IMR-90 (cell line): ENCODE results near the gene CNTNAP1. TPM values are rescaled to one million over a fixed set of nuclear protein-coding genes. Genes with fewer than 3 reads are reported as not detected.

Experiments
- ATAC-seq: fragments of 200-7000 bp; cut with Tn5 transposase; 2 replicates; pipeline ENCODE4 v1.9.1; 2020; ENCODE audit warnings: low read depth, mild to moderate bottlenecking, moderate library complexity
- BruUV-seq: library from RNA; stranded (reverse); fragments of 400-500 nt; replicated peaks from 2 replicates; lab custom pipeline; 2021; lab: Mats Ljungman, UMichigan
- CTCF ChIA-PET: fragments of 300-600 bp; formaldehyde crosslinking; extraction: SDS; loops from one replicate; lab custom pipeline; 2021; ENCODE audit warnings: antibody characterized with exemption; lab: Yijun Ruan, JAX
- POLR2A ChIA-PET: fragments of 300-600 bp; sonication (Branson Sonifier 250); formaldehyde crosslinking; loops from one replicate; lab custom pipeline; 2022; ENCODE audit warnings: antibody characterized with exemption; ENCODE audit not compliant: unreplicated experiment; lab: Charles Lee
- DNase-seq: peaks from one replicate; pipeline ENCODE4 v3.0.0; 2013
- H2AFZ ChIP-seq: replicated peaks from 2 replicates; pipeline ENCODE3; 2013; ENCODE audit warnings: low read length, mild to moderate bottlenecking; ENCODE audit not compliant: poor library complexity
- H2AK5ac ChIP-seq: 2 replicates; pipeline ENCODE4 v1.6.1; 2013; ENCODE audit warnings: low read depth, low read length, inconsistent platforms
- H2AK9ac ChIP-seq: replicated peaks from 2 replicates; pipeline ENCODE3; 2013; ENCODE audit warnings: mild to moderate bottlenecking, low read depth, low read length, moderate library complexity; ENCODE audit not compliant: poor library complexity
- H2BK120ac ChIP-seq: 2 replicates; pipeline ENCODE4 v1.6.1; 2013; ENCODE audit warnings: low read depth, low read length, inconsistent platforms
- H2BK15ac ChIP-seq: 3 replicates; pipeline ENCODE4 v1.6.1; 2013; ENCODE audit warnings: low read depth, low read length, inconsistent platforms
- H2BK20ac ChIP-seq: 2 replicates; pipeline ENCODE4 v1.6.1; 2013; ENCODE audit warnings: low read depth, mild to moderate bottlenecking, inconsistent platforms, low read length, moderate library complexity
- H2BK5ac ChIP-seq: 2 replicates; pipeline ENCODE4 v1.6.1; 2013; ENCODE audit warnings: mild to moderate bottlenecking, low read depth, low read length, inconsistent platforms; ENCODE audit not compliant: poor library complexity, severe bottlenecking
- H3K14ac ChIP-seq: replicated peaks from 2 replicates; pipeline ENCODE4 v1.6.1; 2013; ENCODE audit warnings: low read depth, low read length, inconsistent platforms
- H3K18ac ChIP-seq: 2 replicates; pipeline ENCODE4 v1.6.1; 2013; ENCODE audit warnings: low read depth, low read length, control low read depth
- H3K23ac ChIP-seq: 2 replicates; pipeline ENCODE4 v1.6.1; 2013; ENCODE audit warnings: low read depth, low read length, inconsistent platforms
- H3K27ac ChIP-seq: 2 replicates; pipeline ENCODE4 v1.5.1; 2013; ENCODE audit warnings: mild to moderate bottlenecking, control low read depth, low read length; ENCODE audit not compliant: insufficient read depth
- H3K27me3 ChIP-seq: 2 replicates; pipeline ENCODE4 v1.6.1; 2013; ENCODE audit warnings: low read length; ENCODE audit not compliant: control insufficient read depth, insufficient read depth
- H3K36me3 ChIP-seq: 2 replicates; pipeline ENCODE4 v1.6.1; 2013; ENCODE audit warnings: low read length, mixed read lengths; ENCODE audit not compliant: control insufficient read depth, insufficient read depth
- H3K4ac ChIP-seq: 2 replicates; pipeline ENCODE4 v1.6.1; 2013; ENCODE audit warnings: low read depth, low read length, inconsistent platforms
- H3K4me1 ChIP-seq: 2 replicates; pipeline ENCODE4 v1.6.1; 2013; ENCODE audit warnings: low read length, mixed read lengths; ENCODE audit not compliant: control insufficient read depth, insufficient read depth
- H3K4me2 ChIP-seq: 2 replicates; pipeline ENCODE4 v1.6.1; 2013; ENCODE audit warnings: low read depth, mild to moderate bottlenecking, control low read depth, low read length, moderate library complexity
- H3K4me3 ChIP-seq: 2 replicates; pipeline ENCODE4 v1.5.1; 2013; ENCODE audit warnings: low read depth, mild to moderate bottlenecking, control low read depth, low read length, moderate library complexity; ENCODE audit not compliant: insufficient read depth
- H3K56ac ChIP-seq: 2 replicates; pipeline ENCODE4 v1.6.1; 2013; ENCODE audit warnings: low read length, inconsistent platforms; ENCODE audit not compliant: insufficient read depth; ENCODE audit errors: extremely low read depth
- H3K79me1 ChIP-seq, 2 experiments: 2 replicates each; pipeline ENCODE4 v1.6.1; 2013; ENCODE audit warnings: low read length in 2 of 2, inconsistent platforms in 1 of 2, low read depth in 1 of 2
- H3K9ac ChIP-seq: 2 replicates; pipeline ENCODE4 v1.6.1; 2013; ENCODE audit warnings: low read depth, low read length, control low read depth
- H3K9me1 ChIP-seq: 2 replicates; pipeline ENCODE4 v1.6.1; 2013; ENCODE audit warnings: low read length, inconsistent platforms; ENCODE audit not compliant: insufficient read depth
- H3K9me3 ChIP-seq: 2 replicates; pipeline ENCODE4 v1.6.1; 2013; ENCODE audit warnings: low read length; ENCODE audit not compliant: control insufficient read depth, insufficient read depth
- H4K20me1 ChIP-seq: 2 replicates; pipeline ENCODE4 v1.6.1; 2013; ENCODE audit warnings: low read length, inconsistent platforms; ENCODE audit not compliant: insufficient read depth
- H4K5ac ChIP-seq: 2 replicates; pipeline ENCODE4 v1.6.1; 2013; ENCODE audit warnings: mild to moderate bottlenecking, low read depth, low read length, control low read depth
- H4K8ac ChIP-seq, 2 experiments: 2 replicates each; pipeline ENCODE4 v1.6.1; 2013; ENCODE audit warnings: low read depth in 2 of 2, low read length in 2 of 2, control low read depth in 1 of 2, inconsistent platforms in 1 of 2
- H4K91ac ChIP-seq: 2 replicates; pipeline ENCODE4 v1.6.1; 2013; ENCODE audit warnings: low read depth, low read length, inconsistent platforms; ENCODE audit not compliant: insufficient read depth
- CEBPB ChIP-seq: IDR thresholded peaks from 2 replicates; pipeline ENCODE4 v1.6.1; 2012; ENCODE audit warnings: low read depth, low read length, improper control_type of control experiment
- CTCF ChIP-seq: conservative IDR thresholded peaks from 2 replicates; pipeline ENCODE4 v1.5.1; 2012; ENCODE audit warnings: mild to moderate bottlenecking, low read depth, low read length, improper control_type of control experiment
- FOS ChIP-seq: fragments of 150-350 bp; IDR thresholded peaks from 2 replicates; pipeline ENCODE4 v1.6.1; 2016; ENCODE audit warnings: low read depth, low read length
- MXI1 ChIP-seq: IDR thresholded peaks from 2 replicates; pipeline ENCODE4 v1.6.1; 2012; ENCODE audit warnings: low read depth, mild to moderate bottlenecking, low read length, moderate library complexity, borderline replicate concordance
- NFE2L2 ChIP-seq: fragments of 150-350 bp; IDR thresholded peaks from 2 replicates; pipeline ENCODE4 v1.6.1; 2016; ENCODE audit warnings: low read depth, mild to moderate bottlenecking, low read length
- RCOR1 ChIP-seq: IDR thresholded peaks from 2 replicates; pipeline ENCODE4 v1.6.1; 2012; ENCODE audit warnings: mild to moderate bottlenecking, low read length, improper control_type of control experiment; ENCODE audit not compliant: insufficient replicate concordance
- WGBS, 2 experiments: methylation state at CpG; one replicate each; pipeline versions ENCODE4 v1.1.5 to v1.1.7; 2013; ENCODE audit warnings: missing lambda C conversion rate in 2 of 2; ENCODE audit not compliant: insufficient read length in 1 of 2; ENCODE audit errors: extremely low coverage in 2 of 2; 5-methylcytosine and 5-hydroxymethylcytosine counted together
- dilution Hi-C: fragments of 300-500 bp; cut with HindIII; formaldehyde crosslinking; loops from one replicate; pipeline ENCODE4 v1.14.3; 2018; ENCODE audit warnings: low sequenced_read_pairs; ENCODE audit not compliant: unreplicated experiment
- in situ Hi-C: fragments of 300-500 bp; cut with MboI; formaldehyde crosslinking; loops from 3 replicates; pipeline ENCODE4 v1.14.3; 2019; ENCODE audit warnings: low sequenced_read_pairs, inconsistent platforms, mixed read lengths
- intact Hi-C: fragments of 100-400 bp; cut with micrococcal nuclease; formaldehyde crosslinking; loops from 2 replicates; pipeline ENCODE4 v1.10.0; 2022
- polyA plus RNA-seq, 3 experiments: library from polyadenylated mRNA; depleted of rRNA; stranded (reverse); fragments of >200 nt; gene quantifications; 2 replicates each; pipeline ENCODE4 v1.2.3, GENCODE V29; 2012; ENCODE audit warnings: low replicate concordance in 1 of 3
- total RNA-seq: library from RNA; depleted of rRNA; stranded (reverse); fragments of >200 nt; gene quantifications from 2 replicates; pipeline ENCODE4 v1.2.3, GENCODE V29; 2012
- TF ChIP-seq, protein P1 (sequence below): fragments of 150-350 bp; IDR thresholded peaks from 2 replicates; pipeline ENCODE4 v1.6.1; 2017; ENCODE audit warnings: mild to moderate bottlenecking, antibody characterized with exemption, low read length, low read depth

CNTNAP1 gene
- total and polyA plus RNA-seq, 2 of the 4 experiments (the other 2 are of a cell fraction) = 12.2 to 72.2 TPM

DNA sequence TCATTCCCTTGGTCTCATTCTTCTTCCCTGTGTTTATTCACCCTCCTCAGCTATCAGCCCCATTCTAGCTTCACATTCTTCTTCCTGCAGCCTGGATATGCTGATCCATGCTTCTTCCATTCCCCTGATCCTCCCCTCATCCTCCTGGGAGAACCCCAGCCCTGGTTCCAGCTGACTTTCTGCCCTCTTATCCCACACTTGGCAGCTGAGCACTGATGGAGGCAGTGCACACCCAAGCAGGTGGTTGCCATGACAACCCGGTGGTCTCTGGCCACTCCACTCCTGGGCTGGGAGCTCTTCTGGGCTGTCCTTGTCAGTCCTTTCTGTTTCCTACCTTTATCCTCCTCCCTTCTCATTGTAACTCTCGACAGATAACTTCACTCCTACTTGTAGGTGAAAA is 40.0 kb upstream of the CNTNAP1 start:
- no peaks in the 10 kb centered on the region for H3K79me1 ChIP-seq
- H4K5ac ChIP-seq = no peak overlapping the region
- H3K23ac ChIP-seq = peak overlapping the region; percentile 2; the same call in 1 of the 2 replicates
- H2AK9ac ChIP-seq = no peak overlapping the region
- no peak overlapping the region for H2AFZ ChIP-seq
- no peak for ATAC-seq
- H4K91ac ChIP-seq = no peak overlapping the region
- no peak overlapping the region for H4K8ac ChIP-seq
- in situ Hi-C loops (no loop called here), intact Hi-C loops (no loop called here), dilution Hi-C loops (no loop called here)
- ChIA-PET CTCF (no interaction called here), POLR2A (no interaction called here)
- H3K27ac ChIP-seq = no peak overlapping the region
- H2BK5ac ChIP-seq = no peak overlapping the region
- no peak overlapping the region for H2BK15ac ChIP-seq
- no peaks in the 10 kb centered on the region for H3K36me3 ChIP-seq
- H3K14ac ChIP-seq = no peak overlapping the region
- no peak overlapping the region for H2BK20ac ChIP-seq
- no peak overlapping the region for H2BK120ac ChIP-seq
- H3K4me2 ChIP-seq = no peak overlapping the region
- no TSS peak for BruUV-seq
- H3K27me3 ChIP-seq = peaks cover 46% of the 10 kb centered on the region
- H3K4ac ChIP-seq = no peak overlapping the region
- no peak overlapping the region for H3K56ac ChIP-seq
- DNase-seq = no peak
- TF ChIP-seq FOS (no peak), RCOR1 (no peak), CTCF (no peak), MXI1 (no peak), NFE2L2 (no peak), CEBPB (no peak)
- TF ChIP-seq, protein P1, sequence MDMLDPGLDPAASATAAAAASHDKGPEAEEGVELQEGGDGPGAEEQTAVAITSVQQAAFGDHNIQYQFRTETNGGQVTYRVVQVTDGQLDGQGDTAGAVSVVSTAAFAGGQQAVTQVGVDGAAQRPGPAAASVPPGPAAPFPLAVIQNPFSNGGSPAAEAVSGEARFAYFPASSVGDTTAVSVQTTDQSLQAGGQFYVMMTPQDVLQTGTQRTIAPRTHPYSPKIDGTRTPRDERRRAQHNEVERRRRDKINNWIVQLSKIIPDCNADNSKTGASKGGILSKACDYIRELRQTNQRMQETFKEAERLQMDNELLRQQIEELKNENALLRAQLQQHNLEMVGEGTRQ = no peak
- H3K9me3 ChIP-seq = no peaks in the 10 kb centered on the region
- H3K9ac ChIP-seq = no peak overlapping the region
- H3K18ac ChIP-seq = no peak overlapping the region
- H3K4me3 ChIP-seq = no peak overlapping the region
- no peaks in the 10 kb centered on the region for H4K20me1 ChIP-seq
- WGBS, 2 experiments = 17% methylated on average over 1 of the region's 2 CpGs; no CpG with 5 or more reads in 1 of the 2 experiments
- H2AK5ac ChIP-seq = no peak overlapping the region
- no peaks in the 10 kb centered on the region; the same call in 1 of the 2 replicates for H3K9me1 ChIP-seq
- H3K4me1 ChIP-seq = no peaks in the 10 kb centered on the region
